ENCODE results near the gene ONECUT3. TPM values are rescaled to one million over a fixed set of nuclear protein-coding genes. Genes with fewer than 3 reads are reported as not detected.

Gene ONECUT3
- total and polyA plus RNA-seq, 2 donors (not counting 3 experiments of a cell fraction or from before 2014, with no cell fraction given), result not detected

DNA sequence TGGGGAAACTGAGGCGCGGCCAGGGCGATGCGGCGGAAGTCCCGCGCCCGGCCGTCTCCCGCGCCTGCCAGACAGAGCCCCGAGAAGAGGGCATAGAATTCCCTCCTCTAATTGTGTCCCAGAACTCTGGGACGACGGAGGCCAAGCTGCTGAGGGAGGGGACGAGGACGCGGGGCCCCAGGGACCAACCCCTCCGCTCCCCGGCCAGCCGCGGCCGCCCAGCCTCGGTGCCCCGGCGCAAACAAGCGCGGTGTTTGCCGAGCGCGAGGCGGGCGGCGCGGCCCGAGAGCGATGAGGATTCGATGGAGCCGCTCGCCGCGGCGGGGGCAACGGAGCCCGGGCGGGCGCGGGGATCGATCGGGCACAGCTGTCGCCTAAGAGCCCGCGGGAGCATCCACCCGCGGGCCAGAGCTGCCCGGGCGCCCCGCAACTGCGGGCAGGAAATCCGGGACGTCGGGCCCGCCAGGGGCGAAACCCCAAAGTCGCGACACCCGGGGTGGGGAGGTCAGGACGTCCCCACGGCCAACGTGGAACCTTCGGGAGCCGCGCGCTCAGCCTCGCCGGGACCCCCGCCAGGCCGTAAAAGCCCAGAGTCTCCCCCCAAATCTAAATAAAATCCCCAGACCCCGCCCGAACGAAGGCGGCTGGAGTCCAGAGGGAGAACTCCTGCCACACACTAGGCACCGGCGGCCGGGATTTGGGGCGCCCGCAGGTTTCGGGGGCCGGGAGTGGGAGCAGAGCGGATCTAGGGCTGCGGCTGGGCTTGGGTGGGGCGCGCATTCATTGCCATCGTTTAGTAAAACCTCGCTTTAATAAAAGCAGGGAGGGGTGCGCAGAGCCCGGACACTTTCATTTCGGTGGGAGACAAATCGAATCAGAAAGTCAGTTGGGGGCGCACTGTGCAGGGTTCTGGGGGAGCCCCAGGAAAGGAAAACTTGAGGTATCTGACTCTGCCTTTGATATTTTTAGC lies 3.6 kb upstream of the ONECUT3 start:
- no peaks in the 10 kb centered on the region for H3K9me1 ChIP-seq (replicated peaks; ENCODE audit: control insufficient read depth, extremely low read depth, insufficient read depth, low read length)
- no peak for FAIRE-seq
- no peaks in the 10 kb centered on the region for H3K79me2 ChIP-seq (ENCODE audit: control insufficient read depth, insufficient read depth, low read length)
- BruUV-seq (replicated peaks), result no TSS peak
- dilution Hi-C loops (cut with MboI; ENCODE audit: extremely low pct_ligation_motif_present, low sequenced_read_pairs), result no loop called here
- H3K4me1 ChIP-seq (ENCODE audit: control insufficient read depth, extremely low read depth, insufficient read depth, low read length), result peaks cover 16% of the 10 kb centered on the region
- no peaks in the 10 kb centered on the region for H4K20me1 ChIP-seq (replicated peaks; ENCODE audit: control insufficient read depth, extremely low read depth, insufficient read depth, low read length)
- no peak overlapping the region for H3K27ac ChIP-seq (ENCODE audit: insufficient read depth, low read depth, low read length)
- H3K4me2 ChIP-seq (ENCODE audit: insufficient read depth, low read length), result no peak overlapping the region
- no peak overlapping the region for H3K9ac ChIP-seq (replicated peaks; ENCODE audit: extremely low read depth, insufficient read depth, low read length)
- ChIA-PET POLR2A (no interaction called here), CTCF (no interaction called here)
- no peaks in the 10 kb centered on the region for H3K9me3 ChIP-seq (replicated peaks; ENCODE audit: control insufficient read depth, insufficient read depth, low read length)
- TF ChIP-seq MYC (IDR thresholded peaks at IDR 0.05; ENCODE audit: low read depth, low read length) (no peak), POLR2A (IDR thresholded peaks at IDR 0.05; ENCODE audit: low read depth, low read length) (no peak), EZH2 (IDR thresholded peaks at IDR 0.05; ENCODE audit: borderline replicate concordance, low read depth, low read length, severe bottlenecking) (peak; percentile 97), GATA2 (IDR thresholded peaks at IDR 0.05; ENCODE audit: insufficient read depth, insufficient read length, low read depth, low read length) (no peak)
- H2AFZ ChIP-seq (ENCODE audit: low read depth, low read length), result no peak overlapping the region
- intact Hi-C loops (cut with micrococcal nuclease), result no loop called here
- H3K27me3 ChIP-seq (ENCODE audit: control insufficient read depth in 2 of 2, insufficient read depth in 2 of 2, low read length in 2 of 2), result peaks cover 52 to 58% of the 10 kb centered on the region in 2 experiments
- H3K36me3 ChIP-seq (ENCODE audit: control insufficient read depth in 2 of 2, extremely low read depth in 1 of 2, insufficient read depth in 2 of 2, low read length in 2 of 2), result no peaks in the 10 kb centered on the region
- DNase-seq (ENCODE audit: low read depth, low spot score), result no peak
- no peak overlapping the region for H3K4me3 ChIP-seq (replicated peaks in 1 of 3; ENCODE audit: insufficient read depth in 1 of 3, low read depth in 1 of 3, low read length in 3 of 3)

DNA sequence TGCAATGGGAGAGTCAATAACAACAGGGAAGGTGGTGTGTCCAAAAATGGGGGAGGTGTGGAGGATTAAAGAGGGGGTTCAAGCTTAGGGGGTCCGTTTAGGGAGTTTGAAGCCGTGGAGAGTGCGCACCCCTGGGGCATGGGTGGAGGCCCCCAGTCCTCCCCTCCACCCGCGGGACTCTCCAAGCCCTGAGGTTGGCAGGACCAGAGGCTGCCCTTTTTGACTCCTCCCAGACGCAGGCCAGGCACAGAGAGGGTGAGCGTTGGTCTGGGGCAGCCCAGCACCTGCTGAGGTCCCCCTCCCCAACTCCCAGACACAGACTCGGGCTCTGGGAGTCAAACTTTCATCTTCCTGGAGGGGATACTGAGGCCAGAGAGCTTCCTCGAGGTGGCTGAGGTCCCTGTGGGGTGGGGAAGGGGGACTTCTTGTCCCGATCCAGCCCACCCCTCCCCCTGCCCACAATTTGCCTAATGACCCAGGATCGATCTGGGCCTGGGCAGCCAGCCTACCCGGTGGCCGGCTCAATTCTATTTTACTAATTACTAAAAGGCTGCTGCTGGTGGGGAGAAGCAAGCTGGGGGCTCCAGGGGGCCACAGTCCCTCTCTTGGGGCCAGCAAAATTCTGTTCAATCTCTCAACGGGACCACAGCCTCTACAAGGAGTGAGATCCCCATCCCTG lies 2.8 kb upstream of the ONECUT3 start:
- Histone ChIP-seq H3K9me3 (replicated peaks; ENCODE audit: control insufficient read depth, insufficient read depth, low read length) (no peaks in the 10 kb centered on the region), H4K20me1 (replicated peaks; ENCODE audit: control insufficient read depth, extremely low read depth, insufficient read depth, low read length) (no peaks in the 10 kb centered on the region), H3K36me3 (ENCODE audit: control insufficient read depth in 2 of 2, extremely low read depth in 1 of 2, insufficient read depth in 2 of 2, low read length in 2 of 2) (no peaks in the 10 kb centered on the region), H3K27ac (ENCODE audit: insufficient read depth, low read depth, low read length) (no peak overlapping the region), H3K9me1 (replicated peaks; ENCODE audit: control insufficient read depth, extremely low read depth, insufficient read depth, low read length) (no peaks in the 10 kb centered on the region), H3K27me3 (ENCODE audit: control insufficient read depth in 2 of 2, insufficient read depth in 2 of 2, low read length in 2 of 2) (peaks cover 56 to 67% of the 10 kb centered on the region in 2 experiments), H3K79me2 (ENCODE audit: control insufficient read depth, insufficient read depth, low read length) (no peaks in the 10 kb centered on the region), H2AFZ (ENCODE audit: low read depth, low read length) (no peak overlapping the region), H3K4me1 (ENCODE audit: control insufficient read depth, extremely low read depth, insufficient read depth, low read length) (peaks cover 13% of the 10 kb centered on the region), H3K9ac (replicated peaks; ENCODE audit: extremely low read depth, insufficient read depth, low read length) (no peak overlapping the region), H3K4me2 (ENCODE audit: insufficient read depth, low read length) (no peak overlapping the region), H3K4me3 (replicated peaks in 1 of 3; ENCODE audit: insufficient read depth in 1 of 3, low read depth in 1 of 3, low read length in 3 of 3) (no peak overlapping the region)
- FAIRE-seq (no peak), DNase-seq (ENCODE audit: low read depth, low spot score) (no peak)
- dilution Hi-C loops (cut with MboI; ENCODE audit: extremely low pct_ligation_motif_present, low sequenced_read_pairs) (no loop called here), intact Hi-C loops (cut with micrococcal nuclease) (no loop called here)
- ChIA-PET POLR2A (no interaction called here), CTCF (interaction anchor here (0.9 to 1.7 kb wide), 4 partner anchors 16 to 205 kb away, joined by 3 to 4 read pairs (median 3); no protein-coding TSS in a partner anchor)
- TF ChIP-seq, protein P1, sequence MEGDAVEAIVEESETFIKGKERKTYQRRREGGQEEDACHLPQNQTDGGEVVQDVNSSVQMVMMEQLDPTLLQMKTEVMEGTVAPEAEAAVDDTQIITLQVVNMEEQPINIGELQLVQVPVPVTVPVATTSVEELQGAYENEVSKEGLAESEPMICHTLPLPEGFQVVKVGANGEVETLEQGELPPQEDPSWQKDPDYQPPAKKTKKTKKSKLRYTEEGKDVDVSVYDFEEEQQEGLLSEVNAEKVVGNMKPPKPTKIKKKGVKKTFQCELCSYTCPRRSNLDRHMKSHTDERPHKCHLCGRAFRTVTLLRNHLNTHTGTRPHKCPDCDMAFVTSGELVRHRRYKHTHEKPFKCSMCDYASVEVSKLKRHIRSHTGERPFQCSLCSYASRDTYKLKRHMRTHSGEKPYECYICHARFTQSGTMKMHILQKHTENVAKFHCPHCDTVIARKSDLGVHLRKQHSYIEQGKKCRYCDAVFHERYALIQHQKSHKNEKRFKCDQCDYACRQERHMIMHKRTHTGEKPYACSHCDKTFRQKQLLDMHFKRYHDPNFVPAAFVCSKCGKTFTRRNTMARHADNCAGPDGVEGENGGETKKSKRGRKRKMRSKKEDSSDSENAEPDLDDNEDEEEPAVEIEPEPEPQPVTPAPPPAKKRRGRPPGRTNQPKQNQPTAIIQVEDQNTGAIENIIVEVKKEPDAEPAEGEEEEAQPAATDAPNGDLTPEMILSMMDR (IDR thresholded peaks at IDR 0.05; ENCODE audit: extremely low read depth in 1 of 2, insufficient read depth in 1 of 2, low read depth in 1 of 2, low read length in 2 of 2), result no peak
- TF ChIP-seq POLR2A (IDR thresholded peaks at IDR 0.05; ENCODE audit: low read depth, low read length), result no peak
- no peak for TF ChIP-seq MYC (IDR thresholded peaks at IDR 0.05; ENCODE audit: low read depth, low read length)
- no peak for TF ChIP-seq GATA2 (IDR thresholded peaks at IDR 0.05; ENCODE audit: insufficient read depth, insufficient read length, low read depth, low read length)
- TF ChIP-seq FOS (IDR thresholded peaks at IDR 0.05; ENCODE audit: borderline replicate concordance, insufficient read depth, low read length), result no peak
- no peak for TF ChIP-seq JUN (IDR thresholded peaks at IDR 0.05; ENCODE audit: borderline replicate concordance, insufficient read depth, insufficient read length, low read depth)
- no peak for TF ChIP-seq EZH2 (IDR thresholded peaks at IDR 0.05; ENCODE audit: borderline replicate concordance, low read depth, low read length, severe bottlenecking)
- no peak for TF ChIP-seq POLR2AphosphoS5 (IDR thresholded peaks at IDR 0.05; ENCODE audit: insufficient read depth, low read depth, low read length)
- TF ChIP-seq, protein P2, sequence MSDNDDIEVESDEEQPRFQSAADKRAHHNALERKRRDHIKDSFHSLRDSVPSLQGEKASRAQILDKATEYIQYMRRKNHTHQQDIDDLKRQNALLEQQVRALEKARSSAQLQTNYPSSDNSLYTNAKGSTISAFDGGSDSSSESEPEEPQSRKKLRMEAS (IDR thresholded peaks at IDR 0.05; ENCODE audit: insufficient read depth, insufficient read length), result no peak
- BruUV-seq (replicated peaks), result no TSS peak
